ENCODE measurements around the gene CROCC2. TPM values are rescaled to one million over a fixed set of nuclear protein-coding genes. Genes with fewer than 3 reads are reported as not detected.

The CROCC2 gene
- total RNA-seq, 4 donors from 2014 or later: 0.10 TPM; not detected in 3

GRCh38 chr2:240935103-240935876 is 29.2 kb downstream of the CROCC2 start:
- no peak overlapping the region for H3K4me3 ChIP-seq (ENCODE audit: low read depth, poor library complexity, severe bottlenecking)
- DNase-seq (ENCODE audit: low spot score in 2 of 2): peak in 1 of 2 donors; percentile 79
- intact Hi-C loops (cut with DNase I; ENCODE audit: low total_unique reads): no loop called here
- TF ChIP-seq POLR2A (IDR thresholded peaks at IDR 0.05) (no peak), CTCF (IDR thresholded peaks at IDR 0.05) (no peak)
- WGBS, 2 donors: 74 to 83% methylated on average over 24 to 25 of the region's 25 CpGs

GRCh38 chr2:240936106-240936505 is 30.0 kb downstream of the CROCC2 start:
- intact Hi-C loops (cut with DNase I; ENCODE audit: low total_unique reads): no loop called here
- peak in 1 of 2 donors; percentile 68 for DNase-seq (ENCODE audit: low spot score in 2 of 2)
- WGBS, 2 donors: 88 to 91% methylated on average over 9 of the region's 9 CpGs

GRCh38 chr2:240946046-240946445 is 39.9 kb downstream of the CROCC2 start:
- peak in 1 of 2 donors; percentile 65 for DNase-seq (ENCODE audit: low spot score in 2 of 2)
- intact Hi-C loops (cut with DNase I; ENCODE audit: low total_unique reads): no loop called here
- H3K4me3 ChIP-seq (ENCODE audit: low read depth, poor library complexity, severe bottlenecking): no peak overlapping the region
- no peak for TF ChIP-seq POLR2A (IDR thresholded peaks at IDR 0.05)
- TF ChIP-seq CTCF (IDR thresholded peaks at IDR 0.05): no peak
- WGBS, 2 donors: 80 to 90% methylated on average over 7 of the region's 7 CpGs

More at GRCh38 chr2:240936106-240936505, 30.0 kb downstream of the CROCC2 start:
- H3K4me3 ChIP-seq (ENCODE audit: low read depth, poor library complexity, severe bottlenecking): no peak overlapping the region
- TF ChIP-seq POLR2A (IDR thresholded peaks at IDR 0.05) (no peak), CTCF (IDR thresholded peaks at IDR 0.05) (no peak)

DNA sequence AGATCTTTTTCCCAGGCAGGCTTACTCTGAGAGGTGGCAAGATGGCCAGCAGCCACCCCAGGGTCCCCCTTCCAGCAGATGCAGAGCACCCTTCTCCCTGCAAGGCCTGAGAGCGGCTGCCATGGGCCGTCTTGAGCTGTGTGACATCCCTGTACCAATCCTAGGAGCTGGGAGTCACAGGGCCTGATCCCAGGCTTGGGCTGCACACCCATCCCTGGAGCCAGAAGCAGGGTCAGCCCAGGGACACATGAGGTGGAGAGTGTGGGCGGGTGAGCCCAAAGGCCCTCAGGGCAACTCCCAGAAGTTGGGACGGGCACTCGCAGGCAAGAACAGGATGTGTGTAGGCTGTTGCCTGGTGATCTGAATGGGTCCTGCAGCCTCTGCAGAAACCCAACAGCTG is 40.5 kb downstream of the CROCC2 start:
- no peak overlapping the region for H3K4me3 ChIP-seq (ENCODE audit: low read depth, poor library complexity, severe bottlenecking)
- intact Hi-C loops (cut with DNase I; ENCODE audit: low total_unique reads): no loop called here
- 11 to 58% methylated on average over 2 to 5 of the region's 5 CpGs for WGBS, 2 donors
- no peak for TF ChIP-seq POLR2A (IDR thresholded peaks at IDR 0.05)
- no peak for TF ChIP-seq CTCF (IDR thresholded peaks at IDR 0.05)
- peak in 1 of 2 donors; percentile 67 for DNase-seq (ENCODE audit: low spot score in 2 of 2)

DNA sequence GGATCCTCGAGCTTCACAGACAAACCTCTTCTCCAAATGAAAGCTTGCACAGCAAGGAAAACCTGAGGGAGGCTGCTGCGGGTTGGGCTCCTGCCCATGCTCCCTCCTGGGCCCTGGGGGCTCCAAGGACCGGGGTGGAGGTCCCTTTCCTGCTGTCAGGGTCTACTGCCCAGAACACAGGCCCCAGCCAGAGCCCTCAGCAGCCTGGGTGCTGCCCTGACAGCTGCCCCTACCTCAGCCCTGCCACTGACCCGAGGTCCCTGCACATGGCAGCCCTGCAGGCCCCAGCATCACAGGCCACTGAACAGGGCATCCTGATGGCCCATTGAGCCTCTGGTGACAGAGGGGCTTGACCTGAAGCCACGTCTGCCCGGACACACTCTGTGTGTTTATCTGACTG is 41.0 kb downstream of the CROCC2 start:
- intact Hi-C loops (cut with DNase I; ENCODE audit: low total_unique reads): no loop called here
- no peak for TF ChIP-seq CTCF (IDR thresholded peaks at IDR 0.05)
- TF ChIP-seq POLR2A (IDR thresholded peaks at IDR 0.05): no peak
- DNase-seq (ENCODE audit: low spot score in 2 of 2): peak in 1 of 2 donors; percentile 68
- 86 to 87% methylated on average over 4 to 6 of the region's 6 CpGs for WGBS, 2 donors
- no peak overlapping the region for H3K4me3 ChIP-seq (ENCODE audit: low read depth, poor library complexity, severe bottlenecking)

Data from lower leg skin (tissue), 4 donors.